Measurements from ENCODE around the gene DPEP2. TPM values are rescaled to one million over a fixed set of nuclear protein-coding genes. Genes with fewer than 3 reads are reported as not detected.

The DPEP2 gene
- total and polyA plus RNA-seq, 2 of the 13 experiments (the other 11 are each of a cell fraction or from before 2014, with no cell fraction given): 0.18 TPM; not detected in 1

DNA sequence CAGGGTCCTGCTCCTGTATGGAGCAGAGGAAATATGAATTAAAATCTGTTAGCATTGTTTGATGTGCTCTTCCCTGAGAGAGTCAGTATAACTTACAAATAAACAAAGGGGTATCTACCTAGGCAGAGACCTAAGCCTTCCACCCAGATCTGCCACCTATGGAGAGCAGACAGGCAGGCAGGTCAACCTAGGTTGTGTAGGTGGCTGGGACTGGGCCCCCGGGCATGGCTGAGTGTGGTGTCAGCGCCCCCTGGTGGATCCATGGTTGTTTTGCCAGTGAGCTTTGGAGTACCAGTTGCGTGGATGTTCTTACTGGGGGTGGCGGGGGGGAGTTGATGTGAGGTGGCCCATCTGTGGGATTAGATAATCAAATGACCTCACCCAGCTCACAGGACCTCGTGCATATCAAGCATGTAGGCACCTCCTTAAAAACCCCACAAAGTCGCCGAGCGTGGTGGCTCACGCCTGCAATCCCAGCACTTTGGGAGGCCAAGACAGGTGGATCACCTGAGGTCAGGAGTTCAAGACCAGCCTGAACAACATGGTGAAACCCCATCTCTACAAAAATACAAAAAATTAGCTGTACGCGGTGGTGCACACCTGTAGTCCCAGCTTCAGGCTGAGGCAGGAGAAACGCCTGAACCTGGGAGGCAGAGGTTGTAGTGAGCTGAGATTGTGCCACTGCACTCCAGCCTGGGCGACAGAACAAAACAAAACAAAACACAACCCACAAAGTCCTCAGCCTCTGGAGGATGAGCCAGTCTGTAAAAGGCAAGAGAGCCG, 41.4 kb upstream of the DPEP2 start (continued):
- TF ChIP-seq, protein P1, sequence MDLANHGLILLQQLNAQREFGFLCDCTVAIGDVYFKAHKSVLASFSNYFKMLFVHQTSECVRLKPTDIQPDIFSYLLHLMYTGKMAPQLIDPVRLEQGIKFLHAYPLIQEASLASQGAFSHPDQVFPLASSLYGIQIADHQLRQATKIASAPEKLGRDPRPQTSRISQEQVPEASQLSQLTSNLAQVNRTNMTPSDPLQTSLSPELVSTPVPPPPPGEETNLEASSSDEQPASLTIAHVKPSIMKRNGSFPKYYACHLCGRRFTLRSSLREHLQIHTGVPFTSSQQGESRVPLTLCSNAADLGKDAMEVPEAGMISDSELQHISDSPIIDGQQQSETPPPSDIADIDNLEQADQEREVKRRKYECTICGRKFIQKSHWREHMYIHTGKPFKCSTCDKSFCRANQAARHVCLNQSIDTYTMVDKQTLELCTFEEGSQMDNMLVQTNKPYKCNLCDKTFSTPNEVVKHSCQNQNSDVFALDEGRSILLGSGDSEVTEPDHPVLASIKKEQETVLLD (CRISPR knock-in tag; IDR thresholded peaks at IDR 0.05; ENCODE audit: low read depth): no peak
- no peak for TF ChIP-seq ARNT (IDR thresholded peaks at IDR 0.05)
- no peak for TF ChIP-seq ZBTB3 (CRISPR knock-in tag; IDR thresholded peaks at IDR 0.05; ENCODE audit: borderline replicate concordance, low read depth)
- TF ChIP-seq, protein P2, sequence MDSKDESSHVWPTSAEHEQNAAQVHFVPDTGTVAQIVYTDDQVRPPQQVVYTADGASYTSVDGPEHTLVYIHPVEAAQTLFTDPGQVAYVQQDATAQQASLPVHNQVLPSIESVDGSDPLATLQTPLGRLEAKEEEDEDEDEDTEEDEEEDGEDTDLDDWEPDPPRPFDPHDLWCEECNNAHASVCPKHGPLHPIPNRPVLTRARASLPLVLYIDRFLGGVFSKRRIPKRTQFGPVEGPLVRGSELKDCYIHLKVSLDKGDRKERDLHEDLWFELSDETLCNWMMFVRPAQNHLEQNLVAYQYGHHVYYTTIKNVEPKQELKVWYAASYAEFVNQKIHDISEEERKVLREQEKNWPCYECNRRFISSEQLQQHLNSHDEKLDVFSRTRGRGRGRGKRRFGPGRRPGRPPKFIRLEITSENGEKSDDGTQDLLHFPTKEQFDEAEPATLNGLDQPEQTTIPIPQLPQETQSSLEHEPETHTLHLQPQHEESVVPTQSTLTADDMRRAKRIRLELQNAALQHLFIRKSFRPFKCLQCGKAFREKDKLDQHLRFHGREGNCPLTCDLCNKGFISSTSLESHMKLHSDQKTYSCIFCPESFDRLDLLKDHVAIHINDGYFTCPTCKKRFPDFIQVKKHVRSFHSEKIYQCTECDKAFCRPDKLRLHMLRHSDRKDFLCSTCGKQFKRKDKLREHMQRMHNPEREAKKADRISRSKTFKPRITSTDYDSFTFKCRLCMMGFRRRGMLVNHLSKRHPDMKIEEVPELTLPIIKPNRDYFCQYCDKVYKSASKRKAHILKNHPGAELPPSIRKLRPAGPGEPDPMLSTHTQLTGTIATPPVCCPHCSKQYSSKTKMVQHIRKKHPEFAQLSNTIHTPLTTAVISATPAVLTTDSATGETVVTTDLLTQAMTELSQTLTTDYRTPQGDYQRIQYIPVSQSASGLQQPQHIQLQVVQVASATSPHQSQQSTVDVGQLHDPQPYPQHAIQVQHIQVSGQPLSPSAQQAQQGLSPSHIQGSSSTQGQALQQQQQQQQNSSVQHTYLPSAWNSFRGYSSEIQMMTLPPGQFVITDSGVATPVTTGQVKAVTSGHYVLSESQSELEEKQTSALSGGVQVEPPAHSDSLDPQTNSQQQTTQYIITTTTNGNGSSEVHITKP (CRISPR knock-in tag; IDR thresholded peaks at IDR 0.05; ENCODE audit: low read depth): no peak
- TF ChIP-seq ZNF530 (CRISPR knock-in tag; IDR thresholded peaks at IDR 0.05; ENCODE audit: low read depth): 0 out of 2 replicates have a peak, but pooled peaks have one; percentile 33
- TF ChIP-seq RFX3 (CRISPR knock-in tag; IDR thresholded peaks at IDR 0.05): no peak
- TF ChIP-seq U2AF2 (IDR thresholded peaks at IDR 0.05; ENCODE audit: low read depth, low read length): no peak
- TF ChIP-seq CEBPG (CRISPR knock-in tag; IDR thresholded peaks at IDR 0.05): no peak
- TF ChIP-seq, protein P3, sequence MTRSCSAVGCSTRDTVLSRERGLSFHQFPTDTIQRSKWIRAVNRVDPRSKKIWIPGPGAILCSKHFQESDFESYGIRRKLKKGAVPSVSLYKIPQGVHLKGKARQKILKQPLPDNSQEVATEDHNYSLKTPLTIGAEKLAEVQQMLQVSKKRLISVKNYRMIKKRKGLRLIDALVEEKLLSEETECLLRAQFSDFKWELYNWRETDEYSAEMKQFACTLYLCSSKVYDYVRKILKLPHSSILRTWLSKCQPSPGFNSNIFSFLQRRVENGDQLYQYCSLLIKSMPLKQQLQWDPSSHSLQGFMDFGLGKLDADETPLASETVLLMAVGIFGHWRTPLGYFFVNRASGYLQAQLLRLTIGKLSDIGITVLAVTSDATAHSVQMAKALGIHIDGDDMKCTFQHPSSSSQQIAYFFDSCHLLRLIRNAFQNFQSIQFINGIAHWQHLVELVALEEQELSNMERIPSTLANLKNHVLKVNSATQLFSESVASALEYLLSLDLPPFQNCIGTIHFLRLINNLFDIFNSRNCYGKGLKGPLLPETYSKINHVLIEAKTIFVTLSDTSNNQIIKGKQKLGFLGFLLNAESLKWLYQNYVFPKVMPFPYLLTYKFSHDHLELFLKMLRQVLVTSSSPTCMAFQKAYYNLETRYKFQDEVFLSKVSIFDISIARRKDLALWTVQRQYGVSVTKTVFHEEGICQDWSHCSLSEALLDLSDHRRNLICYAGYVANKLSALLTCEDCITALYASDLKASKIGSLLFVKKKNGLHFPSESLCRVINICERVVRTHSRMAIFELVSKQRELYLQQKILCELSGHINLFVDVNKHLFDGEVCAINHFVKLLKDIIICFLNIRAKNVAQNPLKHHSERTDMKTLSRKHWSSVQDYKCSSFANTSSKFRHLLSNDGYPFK (CRISPR knock-in tag; IDR thresholded peaks at IDR 0.05; ENCODE audit: borderline replicate concordance): peak; percentile 40; the same call in 1 of the 2 replicates
- TF ChIP-seq ZSCAN22 (CRISPR knock-in tag; IDR thresholded peaks at IDR 0.05): no peak
- TF ChIP-seq FOXA1 (IDR thresholded peaks at IDR 0.05): no peak
- TF ChIP-seq FOXA1 (CRISPR knock-in tag; IDR thresholded peaks at IDR 0.05): no peak
- peak; percentile 51; the same call in 1 of the 2 replicates for TF ChIP-seq ZNF605 (CRISPR knock-in tag; IDR thresholded peaks at IDR 0.05)
- no peak for TF ChIP-seq ATF1 (CRISPR knock-in tag; IDR thresholded peaks at IDR 0.05)
- no peak for TF ChIP-seq ZNF282 (IDR thresholded peaks at IDR 0.05; ENCODE audit: partially characterized antibody)
- TF ChIP-seq ZNF713 (CRISPR knock-in tag; IDR thresholded peaks at IDR 0.05): no peak
- no peak for TF ChIP-seq ZKSCAN5 (CRISPR knock-in tag; IDR thresholded peaks at IDR 0.05)
- TF ChIP-seq, protein P4, sequence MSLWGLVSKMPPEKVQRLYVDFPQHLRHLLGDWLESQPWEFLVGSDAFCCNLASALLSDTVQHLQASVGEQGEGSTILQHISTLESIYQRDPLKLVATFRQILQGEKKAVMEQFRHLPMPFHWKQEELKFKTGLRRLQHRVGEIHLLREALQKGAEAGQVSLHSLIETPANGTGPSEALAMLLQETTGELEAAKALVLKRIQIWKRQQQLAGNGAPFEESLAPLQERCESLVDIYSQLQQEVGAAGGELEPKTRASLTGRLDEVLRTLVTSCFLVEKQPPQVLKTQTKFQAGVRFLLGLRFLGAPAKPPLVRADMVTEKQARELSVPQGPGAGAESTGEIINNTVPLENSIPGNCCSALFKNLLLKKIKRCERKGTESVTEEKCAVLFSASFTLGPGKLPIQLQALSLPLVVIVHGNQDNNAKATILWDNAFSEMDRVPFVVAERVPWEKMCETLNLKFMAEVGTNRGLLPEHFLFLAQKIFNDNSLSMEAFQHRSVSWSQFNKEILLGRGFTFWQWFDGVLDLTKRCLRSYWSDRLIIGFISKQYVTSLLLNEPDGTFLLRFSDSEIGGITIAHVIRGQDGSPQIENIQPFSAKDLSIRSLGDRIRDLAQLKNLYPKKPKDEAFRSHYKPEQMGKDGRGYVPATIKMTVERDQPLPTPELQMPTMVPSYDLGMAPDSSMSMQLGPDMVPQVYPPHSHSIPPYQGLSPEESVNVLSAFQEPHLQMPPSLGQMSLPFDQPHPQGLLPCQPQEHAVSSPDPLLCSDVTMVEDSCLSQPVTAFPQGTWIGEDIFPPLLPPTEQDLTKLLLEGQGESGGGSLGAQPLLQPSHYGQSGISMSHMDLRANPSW (CRISPR knock-in tag; IDR thresholded peaks at IDR 0.05; ENCODE audit: borderline replicate concordance): no peak
- TF ChIP-seq KLF15 (CRISPR knock-in tag; IDR thresholded peaks at IDR 0.05; ENCODE audit: borderline replicate concordance): no peak
- no peak for TF ChIP-seq ETV6 (CRISPR knock-in tag; conservative IDR thresholded peaks at IDR 0.05)

Measured in HepG2 (cell line).